Upper lobe of right lung (tissue), 1 donor: Measurements from ENCODE around the gene FAM174B. TPM values are rescaled to one million over a fixed set of nuclear protein-coding genes. Genes with fewer than 3 reads are reported as not detected.

Source experiments
- ATAC-seq: fragments of 200-7000 bp; cut with Tn5 transposase; one replicate; pipeline ENCODE4 v1.9.1; 2020; ENCODE audit warnings: mild to moderate bottlenecking, moderate library complexity
- DNase-seq: peaks from one replicate; pipeline ENCODE4 v3.0.0-alpha.2; 2020
- H3K27ac ChIP-seq: fragments of 200-600 bp; one replicate; pipeline ENCODE4 v1.8.0; 2022
- H3K27me3 ChIP-seq: fragments of 200-600 bp; one replicate; pipeline ENCODE4 v1.8.0; 2022; ENCODE audit warnings: mild to moderate bottlenecking
- H3K36me3 ChIP-seq: fragments of 200-600 bp; one replicate; pipeline ENCODE4 v1.8.0; 2022
- H3K4me1 ChIP-seq: fragments of 200-600 bp; one replicate; pipeline ENCODE4 v1.8.0; 2022
- H3K4me3 ChIP-seq: fragments of 200-600 bp; one replicate; pipeline ENCODE4 v1.8.0; 2022; ENCODE audit warnings: mild to moderate bottlenecking
- H3K9me3 ChIP-seq: fragments of 200-600 bp; one replicate; pipeline ENCODE4 v1.8.0; 2022
- CTCF ChIP-seq: fragments of 200-600 bp; IDR thresholded peaks from one replicate; pipeline ENCODE4 v1.8.0; 2022; ENCODE audit warnings: antibody characterized with exemption
- intact Hi-C: fragments of 100-400 bp; cut with DNase I; formaldehyde crosslinking; loops from one replicate; pipeline ENCODE4 v1.11.0; 2022
- total RNA-seq: library from RNA; stranded (reverse); fragmentation: NEBNext Ultra II Directional; extraction: Animal tissue kit (Norgen Biotek cat#: 25700); gene quantifications from one replicate; pipeline ENCODE4 v1.2.1, GENCODE V29; 2021
- donor health status: DM: no; HTN: yes; CAD: no; lungs with severe emphysema.

Gene FAM174B
- total RNA-seq, 1 donor from 2014 or later, result 62.9 TPM

- Histone ChIP-seq H3K27ac (peak overlapping the region; percentile 45), H3K4me3 (no peak overlapping the region), H3K9me3 (no peaks in the 10 kb centered on the region), H3K36me3 (no peaks in the 10 kb centered on the region), H3K27me3 (no peaks in the 10 kb centered on the region), H3K4me1 (peaks cover 10% of the 10 kb centered on the region)
- intact Hi-C loops, result no loop called here
- ATAC-seq, result peak; percentile 1
- TF ChIP-seq CTCF, result no peak
- DNase-seq, result peak; percentile 66
These were observed 38.7 kb downstream of the FAM174B start for GRCh38 chr15:92616621-92617548.

- DNase-seq (peak; percentile 43), ATAC-seq (peak; percentile 43)
- Histone ChIP-seq H3K9me3 (no peaks in the 10 kb centered on the region), H3K27ac (peak overlapping the region; percentile 42), H3K4me3 (no peak overlapping the region), H3K4me1 (peaks cover 10% of the 10 kb centered on the region), H3K27me3 (no peaks in the 10 kb centered on the region), H3K36me3 (no peaks in the 10 kb centered on the region)
- intact Hi-C loops, result no loop called here
- TF ChIP-seq CTCF, result no peak
These were observed 40.5 kb downstream of the FAM174B start for GRCh38 chr15:92614791-92615785.

GRCh38 chr15:92614301-92614700 is 41.3 kb downstream of the FAM174B start:
- Histone ChIP-seq H3K4me3 (no peak overlapping the region), H3K36me3 (no peaks in the 10 kb centered on the region), H3K4me1 (peaks cover 10% of the 10 kb centered on the region), H3K9me3 (no peaks in the 10 kb centered on the region), H3K27me3 (no peaks in the 10 kb centered on the region), H3K27ac (peak overlapping the region; percentile 42)
- TF ChIP-seq CTCF, result no peak
- DNase-seq (no peak), ATAC-seq (peak; percentile 12)
- intact Hi-C loops, result no loop called here

GRCh38 chr15:92613841-92614240 is 41.7 kb downstream of the FAM174B start:
- DNase-seq (peak; percentile 48), ATAC-seq (no peak)
- intact Hi-C loops, result no loop called here
- H3K27me3 ChIP-seq, result no peaks in the 10 kb centered on the region
- no peaks in the 10 kb centered on the region for H3K9me3 ChIP-seq
- H3K4me1 ChIP-seq, result peaks cover 10% of the 10 kb centered on the region
- peak overlapping the region; percentile 42 for H3K27ac ChIP-seq
- TF ChIP-seq CTCF, result no peak
- no peak overlapping the region for H3K4me3 ChIP-seq
- H3K36me3 ChIP-seq, result no peaks in the 10 kb centered on the region

- peaks cover 10% of the 10 kb centered on the region for H3K4me1 ChIP-seq
- intact Hi-C loops, result no loop called here
These were observed 42.7 kb downstream of the FAM174B start for GRCh38 chr15:92612891-92613290.

More at GRCh38 chr15:92612891-92613290, 42.7 kb downstream of the FAM174B start:
- no peak for DNase-seq
- Histone ChIP-seq H3K27me3 (no peaks in the 10 kb centered on the region), H3K9me3 (no peaks in the 10 kb centered on the region), H3K4me3 (no peak overlapping the region), H3K36me3 (no peaks in the 10 kb centered on the region), H3K27ac (no peak overlapping the region)
- no peak for ATAC-seq
- TF ChIP-seq CTCF, result no peak
